Measurements from ENCODE around the gene TCN2.

- TF ChIP-seq CTCF (IDR thresholded peaks at IDR 0.05; ENCODE audit: borderline replicate concordance, extremely low read depth, low read length, poor library complexity, severe bottlenecking): no peak
- no peak for TF ChIP-seq EZH2 (IDR thresholded peaks at IDR 0.05; ENCODE audit: borderline replicate concordance, low read depth, low read length, severe bottlenecking)
Observed at GRCh38 chr22:30626413-30626812, 19.4 kb downstream of the TCN2 start.

Data from DND-41 (cell line).